IgD-negative memory B cell (primary cell): ENCODE results near the gene PPP1R12A. TPM values are rescaled to one million over a fixed set of nuclear protein-coding genes. Genes with fewer than 3 reads are reported as not detected.

ENCODE experiments used
- H3K27ac Mint-ChIP-seq, 3 donors: one replicate each; pipeline ENCODE4 v1.8.0; 2020 to 2022; ENCODE audit warnings: mild to moderate bottlenecking in 3 of 3, mixed read lengths in 3 of 3, moderate library complexity in 1 of 3
- H3K27me3 Mint-ChIP-seq: one replicate; pipeline ENCODE4 v1.8.0; 2021; ENCODE audit warnings: mixed read lengths
- H3K36me3 Mint-ChIP-seq: one replicate; pipeline ENCODE4 v1.8.0; 2020; ENCODE audit warnings: mild to moderate bottlenecking, mixed read lengths
- H3K4me1 Mint-ChIP-seq, 3 donors: one replicate each; pipeline ENCODE4 v1.8.0; 2020 to 2022; ENCODE audit warnings: mixed read lengths in 3 of 3, mild to moderate bottlenecking in 1 of 3
- H3K4me3 Mint-ChIP-seq, 4 donors: one replicate each; pipeline ENCODE4 v1.8.0; 2020 to 2022; ENCODE audit warnings: mild to moderate bottlenecking in 4 of 4, mixed read lengths in 4 of 4, moderate library complexity in 3 of 4
- H3K9me3 Mint-ChIP-seq, 3 donors: one replicate each; pipeline ENCODE4 v1.8.0; 2020 to 2021; ENCODE audit warnings: mixed read lengths in 3 of 3, mild to moderate bottlenecking in 1 of 3
- polyA plus RNA-seq: library from polyadenylated mRNA; unstranded; fragments of 300-500 nt; fragmentation: Illumina TruSeq; gene quantifications from one replicate; pipeline ENCODE4 v1.2.3, GENCODE V29; 2021

Gene PPP1R12A
- polyA plus RNA-seq, 1 donor from 2014 or later = 85.4 TPM

- Mint-ChIP-seq H3K9me3 (no peaks in the 10 kb centered on the region), H3K36me3 (peaks cover 3% of the 10 kb centered on the region), H3K4me3 (peak overlapping the region in 1 of 4 donors; percentile 70), H3K27me3 (no peaks in the 10 kb centered on the region), H3K27ac (peak overlapping the region in 1 of 3 donors; percentile 55), H3K4me1 (peaks cover 38 to 46% (median 41%) of the 10 kb centered on the region in 3 donors)
Observed at GRCh38 chr12:79926951-79927350, 7.9 kb downstream of the PPP1R12A start.

DNA sequence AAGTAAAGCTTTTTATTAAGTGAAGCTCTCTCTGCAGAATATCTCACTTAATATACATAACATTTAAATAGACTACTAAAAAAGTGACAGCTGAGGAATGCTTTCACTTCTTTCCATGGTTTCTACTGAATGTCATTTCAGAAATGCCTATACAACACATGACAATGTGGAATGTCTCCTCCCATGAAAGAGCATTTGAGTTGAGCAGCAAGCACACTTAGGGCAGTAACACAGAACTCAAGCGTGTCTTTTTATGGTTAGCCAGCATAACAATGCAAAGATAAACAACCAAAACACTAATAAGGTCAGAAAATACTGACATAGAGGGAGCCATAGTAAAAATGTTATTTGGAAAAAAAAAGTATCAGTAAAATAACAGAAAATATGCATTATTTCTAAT lies 9.4 kb downstream of the PPP1R12A start:
- Mint-ChIP-seq H3K4me3 (peak overlapping the region in 1 of 4 donors; percentile 61), H3K9me3 (no peaks in the 10 kb centered on the region), H3K36me3 (peaks cover 3% of the 10 kb centered on the region), H3K27me3 (no peaks in the 10 kb centered on the region), H3K27ac (no peak overlapping the region), H3K4me1 (peaks cover 41 to 50% (median 46%) of the 10 kb centered on the region in 3 donors)

- Mint-ChIP-seq H3K4me1 (peaks cover 38 to 52% (median 49%) of the 10 kb centered on the region in 3 donors), H3K27ac (no peak overlapping the region), H3K4me3 (no peak overlapping the region)
Observed at GRCh38 chr12:79921786-79922185, 13.1 kb downstream of the PPP1R12A start.

DNA sequence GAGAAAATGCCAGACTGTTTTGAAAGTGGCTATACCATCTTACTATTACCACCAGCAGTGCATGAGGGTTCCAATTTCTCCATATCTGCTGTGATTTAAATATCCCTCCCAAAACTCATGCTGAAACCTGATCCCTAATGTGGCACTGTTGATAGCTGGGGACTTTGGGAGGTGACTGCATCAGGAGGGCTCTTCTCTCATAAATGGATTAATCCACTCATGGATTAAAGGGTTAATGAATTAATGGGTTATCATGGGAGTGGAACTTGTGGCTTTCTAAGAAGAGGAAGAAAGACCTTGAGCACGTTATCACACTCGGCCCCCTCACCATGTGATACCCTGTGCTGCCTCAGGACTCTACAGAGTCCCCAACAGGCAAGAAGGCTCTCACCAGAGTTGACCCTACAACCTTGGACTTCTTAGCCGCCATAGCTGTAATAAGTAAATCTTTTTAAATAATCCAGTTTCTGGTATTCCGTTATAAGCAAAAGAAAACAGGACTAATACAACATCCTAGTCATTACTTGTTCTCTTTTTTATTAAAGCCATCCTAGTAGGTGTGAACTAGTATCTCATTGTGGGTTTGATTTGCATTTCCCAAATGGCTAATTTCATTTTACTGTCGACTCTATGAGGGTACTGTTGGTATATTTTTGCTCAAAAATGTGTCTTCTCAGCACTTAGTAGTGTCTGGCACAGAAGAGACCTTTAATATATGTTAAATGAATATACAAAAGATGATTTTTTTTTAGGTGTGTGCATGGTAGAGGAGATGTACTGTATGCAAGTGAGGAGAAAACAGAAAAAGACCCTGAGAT lies 14.3 kb downstream of the PPP1R12A start:
- H3K4me3 Mint-ChIP-seq = peak overlapping the region in 1 of 4 donors; percentile 77
- H3K27ac Mint-ChIP-seq = no peak overlapping the region
- H3K4me1 Mint-ChIP-seq = peaks cover 41 to 58% (median 55%) of the 10 kb centered on the region in 3 donors

More at GRCh38 chr12:79921786-79922185, 13.1 kb downstream of the PPP1R12A start:
- H3K27me3 Mint-ChIP-seq = no peaks in the 10 kb centered on the region
- H3K36me3 Mint-ChIP-seq = peaks cover 5% of the 10 kb centered on the region
- no peaks in the 10 kb centered on the region for H3K9me3 Mint-ChIP-seq

GRCh38 chr12:79919762-79920161 lies 15.1 kb downstream of the PPP1R12A start:
- Mint-ChIP-seq H3K27ac (no peak overlapping the region), H3K9me3 (no peaks in the 10 kb centered on the region), H3K4me1 (peaks cover 37 to 54% (median 51%) of the 10 kb centered on the region in 3 donors), H3K36me3 (peaks cover 5% of the 10 kb centered on the region), H3K27me3 (no peaks in the 10 kb centered on the region), H3K4me3 (no peak overlapping the region)

More for the DNA sequence above, 14.3 kb downstream of the PPP1R12A start:
- no peaks in the 10 kb centered on the region for H3K27me3 Mint-ChIP-seq
- no peaks in the 10 kb centered on the region for H3K9me3 Mint-ChIP-seq
- peaks cover 5% of the 10 kb centered on the region for H3K36me3 Mint-ChIP-seq

- Mint-ChIP-seq H3K36me3 (peaks cover 2% of the 10 kb centered on the region), H3K9me3 (no peaks in the 10 kb centered on the region), H3K27ac (no peak overlapping the region), H3K27me3 (no peaks in the 10 kb centered on the region), H3K4me3 (peak overlapping the region in 1 of 4 donors; percentile 8), H3K4me1 (peaks cover 45 to 69% (median 59%) of the 10 kb centered on the region in 3 donors)
Observed at GRCh38 chr12:79916826-79917225, 18.1 kb downstream of the PPP1R12A start.

- H3K4me1 Mint-ChIP-seq = peaks cover 25 to 53% (median 49%) of the 10 kb centered on the region in 3 donors
- H3K27me3 Mint-ChIP-seq = no peaks in the 10 kb centered on the region
- H3K36me3 Mint-ChIP-seq = no peaks in the 10 kb centered on the region
- no peak overlapping the region for H3K27ac Mint-ChIP-seq
- peak overlapping the region in 1 of 4 donors; percentile 7 for H3K4me3 Mint-ChIP-seq
- H3K9me3 Mint-ChIP-seq = no peaks in the 10 kb centered on the region
Observed at GRCh38 chr12:79911889-79912656, 22.8 kb downstream of the PPP1R12A start.

DNA sequence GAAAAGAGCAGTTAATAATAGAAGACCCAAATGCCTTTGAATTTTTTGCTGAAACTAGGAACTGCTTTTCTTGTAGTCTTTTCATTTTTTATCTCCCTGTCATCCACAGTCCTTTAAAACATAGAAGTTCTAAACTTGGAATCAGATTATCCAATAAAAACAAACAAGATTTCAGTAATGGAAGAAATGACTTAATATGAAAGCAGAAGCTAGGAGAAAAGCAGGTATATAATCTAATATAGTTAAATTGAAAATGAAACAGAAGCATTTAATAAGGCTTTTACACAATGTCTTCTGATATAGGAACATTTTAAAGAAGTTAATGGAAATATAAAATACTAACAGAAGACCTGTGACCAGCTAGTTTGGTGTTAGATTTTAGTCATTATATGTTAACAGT lies 26.5 kb downstream of the PPP1R12A start:
- Mint-ChIP-seq H3K9me3 (no peaks in the 10 kb centered on the region), H3K36me3 (no peaks in the 10 kb centered on the region), H3K4me1 (peaks cover 23 to 47% (median 38%) of the 10 kb centered on the region in 3 donors), H3K27me3 (no peaks in the 10 kb centered on the region), H3K27ac (no peak overlapping the region), H3K4me3 (no peak overlapping the region)

GRCh38 chr12:79901506-79901905 lies 33.4 kb downstream of the PPP1R12A start:
- H3K4me1 Mint-ChIP-seq = peaks cover 34 to 61% (median 55%) of the 10 kb centered on the region in 3 donors
- H3K4me3 Mint-ChIP-seq = no peak overlapping the region
- H3K27me3 Mint-ChIP-seq = no peaks in the 10 kb centered on the region
- H3K27ac Mint-ChIP-seq = no peak overlapping the region
- peaks cover 5% of the 10 kb centered on the region for H3K36me3 Mint-ChIP-seq
- no peaks in the 10 kb centered on the region for H3K9me3 Mint-ChIP-seq

DNA sequence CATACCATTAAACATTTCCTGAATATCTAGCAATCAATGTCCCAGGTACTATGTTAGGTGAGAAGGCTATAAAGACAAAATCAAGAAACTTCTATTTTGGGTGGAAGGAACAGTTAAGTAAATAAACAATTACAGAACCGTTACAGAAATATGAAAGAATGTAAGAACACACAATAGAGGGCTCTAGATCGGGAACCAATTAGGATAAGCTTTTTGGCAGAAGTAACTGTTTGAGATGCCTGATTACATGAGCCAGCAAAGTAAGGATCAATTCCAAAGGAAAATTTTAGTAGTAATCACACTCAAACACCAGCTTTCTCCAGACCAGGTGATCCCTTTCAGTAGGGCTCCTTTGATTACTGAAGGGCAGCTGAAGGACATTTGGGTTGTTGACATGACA lies 33.9 kb downstream of the PPP1R12A start:
- H3K4me1 Mint-ChIP-seq = peaks cover 34 to 63% (median 57%) of the 10 kb centered on the region in 3 donors
- no peaks in the 10 kb centered on the region for H3K9me3 Mint-ChIP-seq
- H3K4me3 Mint-ChIP-seq = no peak overlapping the region
- no peak overlapping the region for H3K27ac Mint-ChIP-seq
- H3K27me3 Mint-ChIP-seq = no peaks in the 10 kb centered on the region
- peaks cover 5% of the 10 kb centered on the region for H3K36me3 Mint-ChIP-seq

GRCh38 chr12:79900199-79900598 lies 34.7 kb downstream of the PPP1R12A start:
- Mint-ChIP-seq H3K4me3 (no peak overlapping the region), H3K27me3 (no peaks in the 10 kb centered on the region), H3K4me1 (peaks cover 36 to 69% (median 60%) of the 10 kb centered on the region in 3 donors), H3K27ac (no peak overlapping the region), H3K36me3 (peaks cover 5% of the 10 kb centered on the region), H3K9me3 (no peaks in the 10 kb centered on the region)

DNA sequence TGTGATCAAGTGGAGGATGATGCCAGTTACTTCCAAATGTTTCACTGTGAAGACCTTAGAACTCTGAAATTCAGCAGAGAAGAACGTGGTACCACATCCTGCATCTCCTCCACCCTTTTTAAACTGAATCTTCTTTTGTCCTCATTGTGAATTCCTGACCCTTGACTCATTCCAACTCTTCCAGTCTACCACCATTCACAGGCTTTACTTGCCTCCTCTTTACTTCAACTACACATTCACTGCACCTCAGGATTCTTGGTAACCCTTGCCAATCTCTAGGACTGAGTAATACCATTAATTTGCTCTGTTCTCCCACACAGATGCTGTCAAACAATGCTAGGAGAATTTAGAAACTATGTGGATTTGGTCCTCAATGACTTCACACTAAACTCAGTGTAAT lies 37.3 kb downstream of the PPP1R12A start:
- Mint-ChIP-seq H3K27ac (no peak overlapping the region), H3K27me3 (no peaks in the 10 kb centered on the region), H3K4me3 (no peak overlapping the region), H3K36me3 (peaks cover 3% of the 10 kb centered on the region), H3K9me3 (no peaks in the 10 kb centered on the region), H3K4me1 (peaks cover 35 to 75% (median 57%) of the 10 kb centered on the region in 3 donors)

GRCh38 chr12:79895804-79896203 lies 39.1 kb downstream of the PPP1R12A start:
- peaks cover 0 to 1% (median 0%) of the 10 kb centered on the region in 3 donors for H3K9me3 Mint-ChIP-seq
- H3K4me3 Mint-ChIP-seq = no peak overlapping the region
- peak overlapping the region in 1 of 3 donors; percentile 27 for H3K27ac Mint-ChIP-seq
- H3K4me1 Mint-ChIP-seq = peaks cover 34 to 75% (median 54%) of the 10 kb centered on the region in 3 donors
- no peaks in the 10 kb centered on the region for H3K27me3 Mint-ChIP-seq
- H3K36me3 Mint-ChIP-seq = peaks cover 7% of the 10 kb centered on the region

DNA sequence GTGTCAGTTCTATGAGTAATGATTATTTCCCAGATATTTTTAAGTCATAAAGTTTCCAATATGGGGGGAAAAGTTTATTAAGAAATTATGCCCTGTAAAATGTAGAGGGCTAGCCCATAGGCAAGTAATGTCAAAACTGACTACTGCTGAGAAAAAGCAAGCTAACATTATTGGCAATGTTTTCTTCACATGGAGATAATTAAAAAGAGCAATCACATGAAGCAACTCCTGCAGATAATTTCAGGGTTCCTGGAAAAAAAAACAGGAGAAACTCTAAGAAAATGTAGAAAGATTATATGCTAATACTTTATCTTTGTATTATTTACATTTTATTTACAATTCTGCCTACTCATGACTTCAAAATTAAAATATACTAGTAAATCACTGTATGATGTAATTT lies 39.8 kb downstream of the PPP1R12A start:
- no peak overlapping the region for H3K27ac Mint-ChIP-seq
- peaks cover 7% of the 10 kb centered on the region for H3K36me3 Mint-ChIP-seq
- peaks cover 0 to 1% (median 0%) of the 10 kb centered on the region in 3 donors for H3K9me3 Mint-ChIP-seq
- H3K4me3 Mint-ChIP-seq = no peak overlapping the region
- H3K4me1 Mint-ChIP-seq = peaks cover 31 to 72% (median 49%) of the 10 kb centered on the region in 3 donors
- no peaks in the 10 kb centered on the region for H3K27me3 Mint-ChIP-seq
